NCI-H524 treated with DMSO at 0.1 percent for 48 hours (cell line): ENCODE data around the gene GABPB2.

Source experiments
- DNase-seq: peaks from one replicate; lab custom pipeline; 2025; lab: John Stamatoyannopoulos, UW

Gene GABPB2

DNA sequence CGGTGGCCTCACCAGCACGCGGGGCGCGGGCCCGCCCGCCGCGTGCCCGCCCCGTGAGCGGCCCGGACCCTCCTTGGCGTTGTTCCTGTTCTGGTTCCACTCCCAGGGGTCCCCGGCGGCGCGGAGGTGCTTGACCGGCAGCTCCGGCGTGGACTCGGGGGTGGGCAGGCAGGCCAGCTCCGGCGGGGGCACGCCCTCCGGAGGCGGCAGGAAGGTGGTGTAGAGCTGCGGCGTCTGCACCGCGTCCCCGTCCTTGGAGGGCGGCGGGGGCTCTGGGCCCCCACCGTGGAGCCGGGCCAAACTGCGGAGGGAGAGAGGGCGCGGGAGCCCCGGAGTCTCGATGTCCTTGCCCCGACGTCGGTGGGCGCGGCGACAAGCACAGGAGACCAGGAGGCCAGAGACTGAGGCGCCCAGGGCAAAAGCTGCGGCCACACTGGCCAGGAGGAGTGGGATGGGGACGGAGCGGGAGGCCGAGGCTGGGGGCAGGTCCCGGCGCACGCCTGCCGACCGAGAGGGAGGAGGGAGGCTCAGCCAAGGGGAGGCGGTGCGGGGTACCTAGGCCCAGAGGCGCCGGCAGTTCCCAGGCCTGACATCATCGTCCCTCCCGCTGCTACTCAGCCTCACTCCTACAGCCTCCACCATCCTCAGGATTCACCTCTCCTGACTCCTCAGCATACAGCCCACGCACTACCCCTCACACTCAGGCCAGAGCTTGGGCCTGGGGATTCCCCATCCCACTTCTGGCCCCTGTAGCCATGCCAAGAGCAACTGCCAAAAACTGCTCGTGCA is 62.7 kb downstream of the GABPB2 start:
- DNase-seq, result no peak

DNA sequence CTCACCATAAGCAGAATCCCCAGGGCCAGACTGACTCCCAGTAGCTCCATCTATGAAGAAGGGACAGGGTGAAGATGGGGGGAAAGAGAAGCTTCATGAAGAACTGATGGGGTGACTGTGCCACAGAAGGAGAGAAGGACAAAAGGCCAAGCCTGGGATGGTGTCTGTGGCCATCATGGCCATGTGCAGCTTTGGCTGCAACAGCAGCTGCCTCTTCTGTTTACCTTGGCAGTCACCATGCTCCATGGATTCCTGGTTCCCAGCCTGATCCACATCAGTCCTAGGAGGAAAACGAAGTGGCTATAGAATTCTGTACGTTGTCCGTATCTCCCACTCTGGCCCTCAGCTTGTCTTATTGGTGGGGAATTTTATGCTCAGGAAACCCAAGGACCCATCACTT is 63.8 kb downstream of the GABPB2 start:
- no peak for DNase-seq

DNA sequence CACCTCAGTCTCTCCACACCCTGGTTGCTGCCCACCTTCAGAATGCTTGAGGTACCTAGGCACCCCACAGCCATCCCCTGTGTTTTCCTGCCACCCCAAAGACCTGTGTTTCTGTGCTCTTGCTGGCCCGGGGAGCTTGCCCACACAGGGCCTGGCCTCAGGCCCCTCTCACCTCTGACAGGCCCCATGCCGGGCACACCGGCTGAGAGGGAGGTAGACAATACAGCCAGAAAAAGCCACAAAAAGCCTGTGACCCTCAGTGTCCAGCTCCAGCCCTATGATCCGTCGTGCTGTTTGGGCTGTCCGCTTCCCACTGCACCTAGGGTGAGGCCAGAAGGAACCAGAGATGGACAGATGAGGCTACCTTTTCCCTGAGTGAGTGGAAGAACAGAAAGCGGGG is 64.4 kb downstream of the GABPB2 start:
- no peak for DNase-seq

DNA sequence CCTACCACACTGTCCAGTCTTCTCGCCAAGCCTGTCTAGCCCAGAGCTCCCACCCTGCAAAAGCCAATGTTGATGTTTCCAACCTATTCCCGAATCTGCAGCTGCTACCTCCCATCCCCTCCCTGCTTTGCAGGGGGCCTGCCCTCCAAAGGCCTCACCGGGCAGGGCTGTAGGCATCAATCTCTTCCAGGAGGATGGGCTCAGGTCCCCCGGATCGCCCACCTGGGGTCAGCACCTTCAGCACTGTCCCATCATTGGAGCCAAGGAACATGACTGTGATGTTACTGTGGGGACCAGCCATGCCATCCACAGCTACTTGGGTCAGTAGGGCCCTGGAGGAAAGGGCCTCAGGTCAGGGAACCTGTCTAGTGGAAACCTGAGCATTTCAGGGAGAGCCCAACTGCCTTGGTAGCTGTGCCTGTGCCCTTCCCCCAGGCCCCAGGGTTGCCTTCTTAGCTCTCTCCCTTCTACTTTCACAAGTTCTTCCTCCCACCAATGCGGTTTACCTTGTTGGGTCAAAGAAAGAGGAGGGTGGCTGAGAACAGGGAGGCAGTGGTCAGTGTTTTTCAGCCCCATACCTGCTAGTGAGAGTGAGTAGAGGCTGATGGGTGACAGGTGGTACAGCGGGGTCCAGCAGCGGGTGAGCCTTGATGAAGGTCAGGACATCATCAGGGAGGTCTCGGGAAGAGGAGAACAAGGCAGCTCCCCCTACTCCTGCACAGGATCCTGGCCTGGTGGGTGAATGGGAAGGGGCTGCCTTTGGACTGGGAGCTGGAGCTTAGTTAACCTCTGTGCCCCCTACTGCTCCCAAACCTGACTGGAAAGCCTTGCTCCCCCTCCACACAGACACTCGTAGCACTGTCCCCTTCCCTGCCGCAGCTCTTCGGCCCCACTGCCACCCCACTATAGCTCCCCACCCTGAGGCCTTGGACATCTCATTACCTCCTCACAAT is 65.1 kb downstream of the GABPB2 start:
- no peak for DNase-seq

DNA sequence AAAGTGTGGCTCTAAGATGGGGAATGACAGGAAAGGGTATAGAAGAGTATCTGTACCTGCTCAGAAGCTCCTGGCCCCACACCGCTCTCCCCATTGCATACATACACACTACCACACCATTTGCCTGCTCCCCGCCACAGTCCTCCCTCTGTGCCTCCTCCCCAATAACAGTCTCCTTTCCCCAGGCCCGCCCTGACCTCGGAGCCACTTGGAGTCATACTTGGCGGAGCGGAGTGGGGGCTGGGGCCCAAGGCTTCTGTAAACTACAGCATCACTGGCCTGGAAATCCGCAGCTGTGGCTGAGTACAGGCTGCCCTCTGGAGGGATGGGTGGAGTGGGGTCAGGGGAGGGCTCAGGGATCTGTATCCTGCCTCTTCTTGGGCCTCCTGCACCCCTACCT is 67.2 kb downstream of the GABPB2 start:
- DNase-seq, result no peak

DNA sequence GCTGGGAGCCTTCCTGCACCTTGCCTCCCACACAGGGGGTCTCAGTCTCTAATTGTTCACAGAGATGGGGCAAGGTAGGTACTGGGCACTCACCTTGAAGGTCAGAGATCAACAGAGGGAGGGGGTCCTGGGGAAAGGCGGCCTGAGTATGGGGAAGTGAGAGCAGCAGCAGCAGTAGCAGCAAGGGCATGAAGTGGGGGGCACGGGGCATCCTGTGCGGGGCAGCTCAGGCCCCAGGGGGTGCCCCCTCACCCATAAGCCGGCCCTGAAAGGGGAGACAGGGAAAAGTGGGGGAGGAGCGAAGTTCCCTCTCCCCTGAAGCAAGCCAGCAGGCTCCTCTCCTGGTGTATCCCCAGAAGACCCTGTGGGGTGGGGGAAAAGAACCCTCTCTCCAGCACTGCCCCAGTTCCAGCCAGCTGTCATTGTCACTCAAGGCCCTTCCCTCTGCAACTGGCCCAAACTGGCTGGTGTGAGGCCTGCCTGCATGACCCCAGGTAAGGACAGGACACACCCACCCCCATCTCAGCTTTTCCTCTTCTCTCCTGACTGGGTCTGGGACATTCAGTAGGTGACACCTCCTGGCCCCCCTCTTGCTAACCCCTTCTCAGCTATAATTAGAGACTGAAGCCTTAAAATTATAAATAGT is 72.0 kb downstream of the GABPB2 start:
- DNase-seq, result no peak

DNA sequence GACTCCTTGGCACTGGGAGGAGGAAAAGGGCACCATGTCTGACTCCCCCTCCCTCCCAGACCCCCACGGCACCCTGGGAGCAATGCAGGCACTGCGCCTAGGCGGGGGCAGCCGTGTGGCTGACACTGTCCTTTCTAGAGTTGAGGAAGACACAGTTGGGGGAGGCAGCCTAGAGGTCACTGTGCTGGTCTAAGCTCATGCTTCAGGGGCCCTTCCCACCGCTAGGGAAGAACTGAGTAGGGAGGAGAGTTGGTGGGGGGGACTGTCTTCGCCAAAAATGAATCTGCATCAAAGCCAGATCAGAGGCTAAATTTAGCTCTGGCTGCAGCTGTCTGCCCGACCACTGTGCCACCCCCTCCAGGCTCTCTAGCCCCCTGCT is 72.5 kb downstream of the GABPB2 start:
- DNase-seq, result no peak

DNA sequence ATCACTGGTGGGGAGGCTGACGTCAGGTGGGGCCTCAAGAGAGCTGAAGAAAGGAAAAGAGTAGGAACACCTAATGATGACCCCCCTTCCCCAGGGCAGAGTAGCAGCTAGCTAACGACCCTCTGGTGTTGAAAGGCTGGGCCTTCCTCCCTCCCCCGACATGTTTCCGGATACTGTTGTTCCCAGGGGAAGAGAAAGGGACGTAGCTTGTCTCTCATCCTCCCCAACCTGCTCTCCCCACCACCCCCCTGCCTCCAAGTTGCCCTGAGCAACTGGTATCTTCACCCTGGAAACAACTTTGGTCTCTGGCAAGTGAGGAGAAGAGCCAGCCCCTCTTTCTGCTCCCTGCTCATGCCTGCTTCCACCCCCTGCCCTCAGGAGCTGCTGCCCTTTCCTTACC is 73.4 kb downstream of the GABPB2 start:
- no peak for DNase-seq

DNA sequence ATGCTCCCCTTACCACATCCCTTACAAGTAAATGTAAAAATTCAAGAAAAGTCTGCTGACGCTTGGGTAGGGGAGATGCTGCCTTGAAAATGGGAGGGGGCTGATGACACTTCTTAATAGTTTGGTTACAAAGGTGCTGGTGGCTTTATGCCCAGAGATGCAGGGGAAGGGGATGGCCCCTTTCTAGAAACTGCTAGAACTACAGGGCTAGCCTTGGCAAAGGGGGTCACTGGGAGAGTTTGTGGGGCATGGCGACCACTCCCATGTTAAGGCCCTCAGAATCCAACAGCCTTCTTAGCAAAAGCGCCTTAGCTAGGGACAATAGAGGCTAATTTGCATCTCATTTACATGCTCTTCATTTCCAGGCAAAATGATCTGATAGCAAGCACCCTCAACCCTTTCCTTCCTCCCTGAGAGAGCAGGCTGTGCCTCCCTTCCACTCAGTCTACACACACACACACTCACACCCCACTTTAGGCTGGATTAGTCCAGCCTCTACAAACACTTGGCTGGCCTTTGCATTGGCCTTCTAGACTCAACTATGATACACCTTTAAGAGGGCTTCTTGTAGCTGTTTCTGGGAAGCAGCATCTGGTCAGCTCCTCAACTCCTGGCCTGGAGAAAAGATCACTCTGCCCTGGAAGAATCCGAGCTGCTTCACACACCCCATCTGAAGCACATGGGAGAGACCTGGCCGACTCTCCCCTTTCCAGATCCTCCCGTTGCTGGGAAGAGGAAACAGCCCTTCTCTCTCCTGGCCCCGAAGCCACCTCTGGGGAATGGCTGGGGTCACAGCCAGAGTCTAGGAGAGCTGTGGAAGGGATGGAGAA is 74.1 kb downstream of the GABPB2 start:
- no peak for DNase-seq

DNA sequence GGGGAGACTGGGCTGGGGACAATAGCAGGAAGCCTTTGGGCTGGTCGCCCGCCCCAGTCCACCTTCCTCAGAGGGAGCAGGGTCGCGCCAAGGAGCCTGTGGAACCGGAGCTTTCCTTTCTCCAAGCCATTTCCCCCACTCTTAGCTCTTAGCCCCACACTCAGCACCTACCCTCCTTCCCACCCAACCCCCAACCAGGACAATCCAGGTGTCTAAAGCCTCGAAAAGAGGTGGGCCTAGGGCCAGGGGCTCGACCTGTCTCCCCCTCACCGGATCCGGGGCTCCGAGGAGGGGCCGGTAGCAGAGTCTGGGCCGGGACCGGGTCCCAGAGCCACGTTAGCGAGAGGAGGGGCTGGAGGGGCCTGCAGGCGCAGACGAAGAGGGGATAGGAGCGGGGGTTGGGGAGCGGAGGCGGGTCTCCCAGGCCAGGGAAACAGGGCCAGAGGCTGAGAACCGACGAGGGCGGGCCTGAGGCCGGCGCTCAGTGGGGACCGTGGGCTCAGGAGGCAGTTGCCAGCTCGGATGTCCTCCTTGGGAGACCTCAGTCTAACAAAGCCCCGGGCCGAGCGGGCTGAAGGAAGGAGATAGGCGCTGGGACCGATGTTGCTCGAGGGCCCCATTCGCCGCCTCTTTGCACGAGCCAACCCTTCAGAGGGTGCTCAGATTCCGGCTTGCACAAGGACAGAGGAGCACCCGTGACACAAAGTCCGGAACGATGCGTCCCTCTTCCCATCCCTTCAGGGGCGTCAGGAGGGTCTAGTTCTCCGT is 74.9 kb downstream of the GABPB2 start:
- no peak for DNase-seq

DNA sequence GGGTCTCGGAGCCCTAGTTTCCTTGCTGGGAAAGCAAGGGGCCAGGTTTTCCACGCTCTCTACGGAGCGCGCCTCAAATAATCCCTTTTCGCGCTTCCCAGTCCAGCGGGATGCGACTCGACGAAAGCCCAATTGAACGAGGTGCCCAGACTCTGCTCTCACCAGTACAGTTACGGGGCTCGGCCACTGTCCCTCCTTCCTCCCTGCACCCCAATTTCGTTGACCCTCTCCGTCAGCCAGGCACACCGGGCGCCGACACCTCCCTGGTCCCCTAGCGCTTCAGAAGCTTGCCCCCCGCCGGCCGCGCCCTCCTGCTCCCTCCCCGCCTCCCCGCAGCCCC is 75.5 kb downstream of the GABPB2 start:
- no peak for DNase-seq

DNA sequence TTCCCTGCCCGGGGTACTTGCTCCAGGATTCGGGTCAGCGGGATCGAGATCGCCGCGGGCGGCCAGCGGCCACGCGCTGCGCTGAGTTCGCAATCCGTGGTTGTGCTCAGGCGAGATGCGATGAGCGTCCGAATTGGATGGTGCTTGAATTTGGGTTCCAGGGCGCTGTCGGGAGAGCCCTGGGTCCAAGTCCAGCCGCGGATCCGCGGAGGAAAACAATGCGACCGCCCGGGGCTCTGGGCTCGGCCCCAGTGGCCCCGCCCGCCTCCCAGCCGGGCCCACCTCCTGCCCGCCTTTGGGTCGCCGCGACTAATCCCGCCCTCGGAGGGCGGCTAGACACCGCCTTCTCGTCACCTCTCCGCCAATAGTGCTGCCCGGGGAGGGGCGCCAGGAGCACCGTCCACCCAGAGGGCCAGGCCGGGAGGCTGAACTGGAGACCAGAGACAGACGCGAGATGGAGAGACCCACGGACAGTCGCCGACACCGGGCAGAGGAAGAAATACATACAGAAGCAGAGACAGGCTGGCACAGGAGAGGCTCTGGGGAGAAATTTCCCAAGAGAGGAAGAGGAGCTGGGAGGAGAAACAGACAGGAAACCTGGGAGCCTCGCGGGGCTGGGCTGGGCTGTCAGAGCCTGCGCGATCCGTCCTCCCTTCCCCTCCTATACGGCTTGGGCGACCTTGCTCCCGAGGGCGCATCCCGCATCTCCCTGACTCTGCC is 76.0 kb downstream of the GABPB2 start, which contains the start of gene SEMA6C:
SEMA6C (minus strand) TSS at position 220 of the 720 bp plus-strand sequence. CDS start 4,010 bp downstream, outside the sequence.
- peak; percentile 47 for DNase-seq

DNA sequence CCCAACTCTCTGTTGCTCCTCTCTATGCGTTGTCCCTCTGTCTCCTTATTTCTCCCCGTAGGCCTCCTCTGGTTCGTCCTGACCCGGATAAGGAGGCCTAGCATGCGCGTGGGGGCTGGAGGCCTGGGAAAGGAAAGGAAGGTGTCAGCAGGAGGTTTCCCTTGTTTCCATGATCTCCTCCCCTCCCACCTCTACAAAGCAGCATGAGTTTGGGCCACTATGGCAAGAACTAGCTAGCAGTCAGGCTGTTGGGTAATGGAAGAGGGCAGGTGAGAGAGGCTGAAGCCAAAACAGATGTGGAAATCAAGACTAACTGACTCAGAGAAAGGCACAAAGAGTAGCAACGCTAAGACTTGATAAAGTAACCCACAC is 76.6 kb downstream of the GABPB2 start:
- DNase-seq, result no peak

DNA sequence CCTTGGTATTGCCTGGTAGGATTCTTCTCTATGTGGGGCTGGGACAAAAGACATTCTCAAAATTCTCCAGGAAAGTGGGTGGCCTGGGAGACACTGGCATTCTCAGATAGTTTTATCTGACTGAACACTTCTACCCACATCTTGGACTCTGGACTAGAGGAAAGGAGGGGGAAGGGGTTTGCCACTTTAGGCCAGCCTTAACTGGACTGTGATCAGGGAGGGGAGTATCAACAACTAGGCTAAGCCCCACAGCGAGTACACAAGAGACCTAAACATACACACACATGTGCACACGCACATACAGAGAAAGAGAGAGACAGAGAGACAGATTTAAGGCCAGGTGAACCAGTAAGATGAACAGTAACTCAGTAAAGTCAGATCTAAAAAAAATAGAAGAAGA is 77.1 kb downstream of the GABPB2 start:
- DNase-seq, result no peak

DNA sequence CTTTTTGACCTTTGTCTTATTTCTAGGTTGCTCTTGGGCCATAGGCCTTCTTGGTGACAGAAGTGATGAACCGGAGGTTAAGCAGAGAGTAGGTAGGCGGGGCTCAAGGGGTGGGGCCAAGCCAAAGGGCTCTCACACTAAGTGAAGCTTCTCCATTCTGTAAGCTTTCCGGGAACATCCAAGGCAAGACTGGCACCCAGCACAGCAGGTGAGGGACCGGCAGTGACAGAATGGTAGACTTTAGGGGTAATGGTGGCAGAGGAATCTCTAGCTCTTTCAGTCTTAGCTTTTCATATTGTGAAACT is 85.9 kb downstream of the GABPB2 start, which contains the start of gene TNFAIP8L2:
TNFAIP8L2 (plus strand) TSS at position 135 of the 305 bp plus-strand sequence. CDS start 2,049 bp downstream, outside the sequence.
- DNase-seq, result no peak

DNA sequence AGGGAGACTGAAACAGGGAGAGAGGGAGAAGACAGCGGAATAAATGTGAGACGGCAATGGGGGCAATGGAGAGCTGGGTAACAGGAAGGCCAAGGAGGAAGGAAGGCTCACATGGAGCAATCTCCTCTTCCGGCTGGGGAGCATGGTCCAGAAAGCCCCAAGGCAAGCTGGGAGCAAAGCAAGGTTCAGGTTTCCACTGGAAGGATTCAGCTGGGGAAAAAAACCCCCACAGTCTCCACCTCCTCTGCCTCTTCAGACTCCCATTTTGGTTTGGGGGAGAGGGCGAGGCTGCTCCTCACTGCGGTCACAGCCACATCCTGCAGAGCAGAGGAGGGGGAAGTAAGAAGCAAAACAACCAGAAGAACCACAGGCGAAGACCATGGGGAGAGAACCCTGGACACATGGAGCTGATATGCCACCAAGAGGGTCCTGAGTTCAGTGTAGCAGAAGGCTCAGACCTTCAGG is 86.5 kb downstream of the GABPB2 start:
- no peak for DNase-seq

DNA sequence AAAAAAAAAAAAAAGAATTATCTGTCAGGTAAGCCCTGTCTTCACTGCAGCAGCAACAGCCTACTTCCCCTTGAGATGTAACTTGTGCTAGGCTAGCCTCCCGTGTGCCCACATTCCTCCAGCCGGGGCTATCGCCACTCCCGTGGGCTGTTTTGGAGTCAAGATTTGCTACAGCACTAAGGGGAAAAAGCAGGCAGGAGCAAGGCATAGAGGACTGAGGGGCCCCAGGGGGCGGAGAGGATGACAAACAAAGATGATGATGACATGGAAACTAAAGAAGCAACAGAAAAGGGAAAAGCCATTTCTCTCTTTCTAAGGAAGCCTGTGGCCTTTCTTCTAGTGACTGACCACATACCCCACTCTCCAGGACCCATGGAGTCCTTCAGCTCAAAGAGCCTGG is 87.8 kb downstream of the GABPB2 start:
- no peak for DNase-seq

DNA sequence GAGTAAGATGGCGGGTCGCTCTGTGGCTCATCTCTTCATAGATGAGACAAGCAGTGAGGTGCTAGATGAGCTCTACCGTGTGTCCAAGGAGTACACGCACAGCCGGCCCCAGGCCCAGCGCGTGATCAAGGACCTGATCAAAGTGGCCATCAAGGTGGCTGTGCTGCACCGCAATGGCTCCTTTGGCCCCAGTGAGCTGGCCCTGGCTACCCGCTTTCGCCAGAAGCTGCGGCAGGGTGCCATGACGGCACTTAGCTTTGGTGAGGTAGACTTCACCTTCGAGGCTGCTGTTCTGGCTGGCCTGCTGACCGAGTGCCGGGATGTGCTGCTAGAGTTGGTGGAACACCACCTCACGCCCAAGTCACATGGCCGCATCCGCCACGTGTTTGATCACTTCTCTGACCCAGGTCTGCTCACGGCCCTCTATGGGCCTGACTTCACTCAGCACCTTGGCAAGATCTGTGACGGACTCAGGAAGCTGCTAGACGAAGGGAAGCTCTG is 88.2 kb downstream of the GABPB2 start:
- DNase-seq, result no peak

DNA sequence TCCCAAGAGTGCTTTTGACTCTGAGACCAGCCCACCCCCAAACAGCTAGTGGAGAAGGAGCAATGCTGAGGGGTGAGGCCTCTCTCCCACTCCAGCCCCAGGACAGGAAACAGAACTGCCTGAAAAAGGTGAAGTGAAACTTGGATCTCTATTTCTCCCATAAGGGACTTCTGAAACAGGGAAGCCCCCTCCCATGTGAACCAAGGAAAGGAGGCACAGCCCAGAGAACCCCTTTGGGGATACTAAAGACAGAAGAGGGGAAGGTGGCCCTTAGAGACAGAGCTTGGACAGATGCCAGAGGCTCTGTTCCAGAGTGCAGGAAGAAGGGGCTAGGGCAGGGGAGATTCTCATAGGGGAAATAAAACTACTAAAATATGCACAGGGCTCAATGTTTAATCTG is 88.8 kb downstream of the GABPB2 start:
- DNase-seq, result no peak

DNA sequence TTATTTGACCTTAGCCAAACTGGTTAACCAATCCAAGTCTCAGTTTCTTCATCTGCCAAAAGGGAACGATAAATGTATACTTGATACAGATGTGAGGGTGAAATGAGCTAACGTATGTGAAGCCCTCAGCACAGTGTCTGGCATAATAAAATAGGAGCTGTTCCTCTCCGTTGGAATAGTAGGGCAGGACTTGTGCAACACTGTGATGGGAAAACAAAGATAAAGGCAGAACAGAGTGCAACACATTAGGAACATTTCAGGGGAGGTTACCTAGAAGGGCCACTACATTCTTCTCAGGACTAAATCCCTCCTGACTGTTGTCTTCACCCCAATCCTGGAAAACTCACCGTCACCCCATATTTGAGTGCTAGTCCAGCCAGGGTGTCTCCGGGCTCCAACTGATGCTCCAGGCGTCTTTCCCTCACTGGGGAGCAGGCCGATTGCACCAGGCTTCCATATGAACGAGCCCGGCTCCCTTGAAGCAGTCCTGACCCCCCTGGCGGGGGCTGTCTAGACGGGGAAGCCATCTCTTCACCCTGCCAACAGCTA is 94.2 kb downstream of the GABPB2 start:
- no peak for DNase-seq
